DMS114 treated with DMSO at 0.1 percent for 48 hours (cell line): ENCODE results near the gene ITGB1BP1.

Experiments used
- DNase-seq: peaks from one replicate; lab custom pipeline; 2025; ENCODE audit not compliant: unreplicated experiment; lab: John Stamatoyannopoulos, UW

Gene ITGB1BP1

GRCh38 chr2:9380702-9381628 lies 42.4 kb downstream of the ITGB1BP1 start:
- no peak for DNase-seq

GRCh38 chr2:9379391-9379755 lies 44.0 kb downstream of the ITGB1BP1 start:
- DNase-seq = no peak

GRCh38 chr2:9378433-9379390 lies 44.6 kb downstream of the ITGB1BP1 start:
- DNase-seq = no peak

- no peak for DNase-seq
These were observed 45.7 kb downstream of the ITGB1BP1 start for GRCh38 chr2:9377461-9378097.

GRCh38 chr2:9375857-9376428 lies 47.4 kb downstream of the ITGB1BP1 start:
- DNase-seq = no peak

- DNase-seq = no peak
These were observed 49.1 kb downstream of the ITGB1BP1 start for GRCh38 chr2:9374071-9374730.

- DNase-seq = no peak
These were observed 49.9 kb downstream of the ITGB1BP1 start for GRCh38 chr2:9373476-9373875.

- no peak for DNase-seq
These were observed 50.3 kb downstream of the ITGB1BP1 start for GRCh38 chr2:9373047-9373446.

GRCh38 chr2:9370746-9371145 lies 52.6 kb downstream of the ITGB1BP1 start:
- no peak for DNase-seq

- DNase-seq = no peak
These were observed 57.3 kb downstream of the ITGB1BP1 start for GRCh38 chr2:9366026-9366425.

GRCh38 chr2:9365498-9366019 lies 57.8 kb downstream of the ITGB1BP1 start:
- no peak for DNase-seq

- no peak for DNase-seq
These were observed 58.4 kb downstream of the ITGB1BP1 start for GRCh38 chr2:9364791-9365497.

- DNase-seq = no peak
These were observed 59.0 kb downstream of the ITGB1BP1 start for GRCh38 chr2:9364373-9364772.

- DNase-seq = no peak
These were observed 62.6 kb downstream of the ITGB1BP1 start for GRCh38 chr2:9360701-9361100.

GRCh38 chr2:9360110-9360509 lies 63.2 kb downstream of the ITGB1BP1 start:
- DNase-seq = no peak

GRCh38 chr2:9359463-9359862 lies 63.9 kb downstream of the ITGB1BP1 start:
- no peak for DNase-seq

- no peak for DNase-seq
These were observed 64.5 kb downstream of the ITGB1BP1 start for GRCh38 chr2:9358846-9359245.

GRCh38 chr2:9356261-9356660 lies 67.1 kb downstream of the ITGB1BP1 start:
- DNase-seq = no peak

- no peak for DNase-seq
These were observed 67.6 kb downstream of the ITGB1BP1 start for GRCh38 chr2:9355716-9356115.

GRCh38 chr2:9355270-9355669 lies 68.1 kb downstream of the ITGB1BP1 start:
- DNase-seq = no peak
